ENCODE measurements around the gene SLC22A1.

- TF ChIP-seq CTCF (IDR thresholded peaks at IDR 0.05) (no peak), POLR2A (IDR thresholded peaks at IDR 0.05) (no peak)
Measured at GRCh38 chr6:160201061-160201460, 79.4 kb downstream of the SLC22A1 start.

All from adrenal gland (tissue), 5 donors.